ENCODE results near the gene IRF1.

DNA sequence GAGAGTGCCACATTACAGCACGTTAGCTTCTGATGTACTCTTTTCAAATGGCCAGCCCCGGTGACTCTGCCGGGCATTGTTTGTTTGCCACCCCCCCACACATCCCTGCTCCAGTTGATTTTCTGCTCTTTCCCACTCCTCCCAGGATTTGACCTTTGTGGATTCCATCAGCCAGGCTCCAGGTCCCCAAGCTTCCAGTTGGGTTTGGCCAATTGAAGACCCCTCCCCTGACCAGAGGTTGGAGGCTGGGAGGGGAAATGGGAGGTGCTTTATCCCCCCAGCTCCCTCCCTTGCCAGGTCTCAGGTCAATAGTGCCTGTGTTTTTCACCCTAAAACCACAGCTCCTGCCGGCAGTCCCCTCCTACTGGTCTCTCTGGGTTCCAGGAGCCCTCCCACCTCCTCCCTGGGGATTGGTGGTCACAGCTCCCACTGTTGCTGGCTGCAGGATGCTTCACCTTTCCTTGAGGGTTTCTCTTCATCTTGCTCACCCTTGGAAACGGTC lies 34.9 kb downstream of the IRF1 start:
- TF ChIP-seq GATA2 (IDR thresholded peaks at IDR 0.05; ENCODE audit: low read depth, low read length), result no peak
- TF ChIP-seq GATA3 (IDR thresholded peaks at IDR 0.05; ENCODE audit: low read depth, low read length), result no peak

Data from SH-SY5Y (cell line).